RPMI8226 (cell line): ENCODE measurements around the gene KRTAP5-2.
"Not testable (repeated sequence)": the region's sequence is repeated elsewhere in the genome, so short reads cannot be mapped to it uniquely, and the experiment has no call there.

ENCODE experiments used
- DNase-seq: peaks from one replicate; pipeline ENCODE4 v3.0.0-alpha.2; 2015

KRTAP5-2 gene

DNA sequence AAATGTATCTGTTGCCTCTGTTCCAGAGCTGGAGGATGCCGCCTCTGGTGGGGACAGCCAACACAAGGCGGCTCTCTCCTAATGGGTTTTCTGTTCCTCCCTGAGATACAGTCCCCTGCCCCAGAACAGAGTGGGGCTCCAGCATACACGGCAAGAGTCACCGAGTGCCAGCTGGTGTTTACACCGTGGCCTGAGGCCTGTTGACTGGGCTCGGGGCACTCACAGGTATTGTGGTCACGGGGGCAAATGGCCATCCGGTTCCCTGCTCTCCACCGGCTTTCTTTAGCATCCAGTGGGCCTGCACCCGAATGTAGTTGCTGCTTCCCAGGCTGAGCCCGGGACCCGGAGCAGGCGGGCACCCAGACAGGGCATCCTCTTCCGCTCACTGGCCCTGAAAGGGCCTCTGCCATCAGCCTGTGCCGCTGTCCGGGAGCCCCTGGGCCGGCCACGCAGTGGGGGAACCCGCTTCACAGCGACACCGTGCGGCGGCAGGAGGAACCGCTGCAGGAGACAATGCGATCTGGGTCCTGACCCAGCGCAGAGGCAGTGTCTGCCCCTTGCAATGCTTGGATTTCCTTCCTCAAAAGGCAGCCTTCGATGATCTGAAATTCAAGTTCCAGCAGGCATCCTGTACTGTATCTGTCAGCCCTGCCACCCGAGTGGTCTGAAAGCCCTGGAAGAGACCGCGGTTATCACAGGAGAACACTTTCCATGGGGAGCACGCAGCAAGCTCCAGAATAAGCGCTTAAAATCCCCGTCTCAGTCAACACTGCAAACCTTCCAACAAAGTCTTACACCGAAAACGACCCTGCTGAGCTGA, 30.6 kb upstream of the KRTAP5-2 start:
- peak; percentile 62 for DNase-seq

DNA sequence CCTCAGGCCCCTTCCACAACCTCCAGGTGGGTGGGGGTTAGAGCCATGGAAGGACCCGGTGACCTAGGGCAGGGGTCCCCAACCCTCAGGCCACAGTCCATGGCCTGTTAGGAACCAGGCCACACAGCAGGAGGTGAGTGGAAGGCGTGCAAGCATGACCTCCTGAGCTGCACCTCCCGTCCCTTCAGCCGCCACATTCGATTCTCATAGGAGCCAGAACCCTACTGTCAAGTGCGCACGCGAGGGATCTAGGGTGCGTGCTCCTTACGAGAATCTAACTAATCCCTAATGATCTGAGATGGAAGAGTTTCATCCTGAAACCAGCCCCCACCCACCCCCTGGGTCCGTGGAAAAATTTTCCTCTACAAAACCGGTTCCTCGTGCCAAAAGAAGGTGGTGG, 27.4 kb upstream of the KRTAP5-2 start:
- no peak for DNase-seq

DNA sequence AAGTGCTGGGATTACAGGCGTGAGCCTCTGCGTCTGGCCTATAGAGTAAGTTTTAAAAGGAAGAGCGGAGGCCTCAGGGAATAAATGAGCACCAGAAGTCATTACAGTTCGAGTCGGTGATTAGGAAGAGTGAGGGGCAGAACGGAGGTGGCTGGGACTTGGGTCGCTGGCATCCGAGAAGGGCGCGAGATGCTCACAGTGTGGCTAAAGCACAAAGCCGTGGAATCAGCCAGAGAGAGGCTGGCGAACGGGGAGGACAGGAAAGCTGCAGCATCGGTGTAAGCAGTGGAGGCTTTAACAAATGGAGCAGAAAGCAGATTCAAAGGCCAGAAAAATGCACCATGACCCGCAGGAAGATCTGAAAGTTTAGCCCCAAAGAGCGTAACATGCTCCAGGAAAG, 26.5 kb upstream of the KRTAP5-2 start:
- DNase-seq = no peak

DNA sequence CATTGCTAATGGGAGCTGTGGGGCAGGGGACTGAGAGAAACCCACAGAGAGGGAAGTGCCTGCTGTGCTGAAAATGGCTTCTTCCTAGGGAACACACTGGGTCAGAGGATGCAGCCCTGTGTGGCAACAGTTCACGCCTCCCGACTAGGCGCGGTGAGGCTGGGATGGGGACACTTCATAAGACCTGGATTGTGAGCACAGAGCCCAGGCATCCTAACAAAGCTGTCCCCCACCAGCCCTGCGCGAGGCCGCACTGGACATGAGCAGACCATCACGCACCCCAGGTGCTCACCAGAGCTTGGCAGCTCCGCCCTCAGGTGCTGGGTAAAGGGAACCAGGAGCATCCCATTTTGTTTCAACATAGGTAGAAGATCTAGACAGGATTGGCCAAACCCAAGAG, 25.6 kb upstream of the KRTAP5-2 start:
- DNase-seq = no peak

DNA sequence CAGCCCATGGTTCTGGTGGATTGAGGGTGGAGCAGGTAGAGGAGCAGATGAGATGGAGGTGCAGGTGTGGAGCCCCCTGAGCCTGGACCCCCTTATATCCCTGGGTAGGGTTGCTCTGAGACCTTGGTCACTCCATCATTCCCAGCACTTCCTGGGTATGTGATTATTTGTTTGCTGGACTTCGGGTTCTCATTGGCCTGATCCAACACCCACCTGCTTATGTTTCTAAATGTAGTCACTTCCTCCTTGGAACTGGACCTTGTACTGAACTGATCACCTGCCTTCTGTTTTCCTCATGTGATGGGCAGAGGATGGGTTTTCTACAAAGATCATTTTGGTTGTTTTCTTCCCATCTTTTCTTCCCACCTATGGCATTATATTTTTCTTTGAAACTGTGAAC, 24.0 kb upstream of the KRTAP5-2 start, which contains the start of gene KRTAP5-4:
TSS of gene KRTAP5-4 (minus strand) at position 53 of the 400 bp plus-strand sequence. CDS start at position 8, 45 bp downstream.
- no peak for DNase-seq

DNA sequence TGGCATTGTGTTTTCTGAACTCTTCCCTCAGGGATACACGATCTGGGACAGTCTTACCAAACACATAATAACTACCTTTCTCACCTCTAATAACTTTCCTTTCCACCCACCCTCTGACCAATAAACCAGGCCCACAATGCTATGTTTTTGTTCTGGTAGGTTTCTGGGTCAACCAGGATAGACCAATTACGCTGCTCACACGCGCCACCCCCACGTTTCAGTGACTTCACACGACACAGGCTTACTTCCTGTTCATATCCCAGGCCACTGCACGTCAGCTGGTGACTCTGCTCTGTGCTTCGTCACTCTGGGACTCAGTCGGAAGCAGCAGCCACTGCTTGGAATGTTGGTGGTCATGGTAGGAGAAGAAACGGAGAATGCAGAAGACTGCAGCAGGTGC, 21.4 kb upstream of the KRTAP5-2 start:
- no peak for DNase-seq

DNA sequence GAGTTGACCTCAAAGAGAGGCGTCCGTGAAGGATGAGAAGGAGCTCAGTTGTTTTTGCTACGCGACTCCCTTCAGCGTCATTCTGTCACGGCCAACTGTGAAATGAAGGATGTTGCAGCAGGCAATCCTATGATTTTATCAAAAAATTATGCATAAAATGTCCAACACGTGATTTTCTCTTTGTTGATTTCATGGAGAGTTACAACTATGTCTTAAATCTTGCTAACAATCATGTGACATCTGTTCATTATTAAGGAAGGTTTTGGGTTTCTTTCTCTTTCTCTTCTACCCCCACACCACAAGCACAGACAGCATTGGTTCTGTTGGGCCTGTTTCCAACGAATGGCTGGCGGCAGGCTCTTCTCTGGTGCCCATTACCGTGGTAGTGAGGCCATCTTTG, 20.1 kb upstream of the KRTAP5-2 start:
- DNase-seq = no peak

DNA sequence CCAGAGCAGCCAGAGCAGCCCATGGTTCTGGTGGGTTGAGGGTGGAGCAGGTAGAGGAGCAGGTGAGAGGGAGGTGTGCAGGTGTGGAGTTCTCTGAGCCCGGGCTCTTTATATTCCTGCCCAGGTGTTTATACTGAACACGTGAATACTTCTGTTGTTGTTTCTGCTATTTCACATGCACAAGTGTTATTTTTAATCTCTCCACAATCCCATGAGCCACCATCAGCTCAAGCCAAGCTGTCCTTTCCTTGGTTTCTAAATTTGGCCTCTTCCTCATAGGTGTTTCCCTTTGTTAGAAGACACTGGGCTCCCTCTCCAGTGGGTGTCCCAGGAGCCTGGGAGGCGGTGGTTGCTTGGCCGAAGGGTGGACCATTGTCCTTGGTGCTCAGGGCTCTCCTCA, 10.3 kb upstream of the KRTAP5-2 start, which contains the start of gene KRTAP5-3:
TSS of gene KRTAP5-3 (minus strand) at position 101 of the 400 bp plus-strand sequence. CDS start at position 23, 78 bp downstream.
- DNase-seq = no peak

DNA sequence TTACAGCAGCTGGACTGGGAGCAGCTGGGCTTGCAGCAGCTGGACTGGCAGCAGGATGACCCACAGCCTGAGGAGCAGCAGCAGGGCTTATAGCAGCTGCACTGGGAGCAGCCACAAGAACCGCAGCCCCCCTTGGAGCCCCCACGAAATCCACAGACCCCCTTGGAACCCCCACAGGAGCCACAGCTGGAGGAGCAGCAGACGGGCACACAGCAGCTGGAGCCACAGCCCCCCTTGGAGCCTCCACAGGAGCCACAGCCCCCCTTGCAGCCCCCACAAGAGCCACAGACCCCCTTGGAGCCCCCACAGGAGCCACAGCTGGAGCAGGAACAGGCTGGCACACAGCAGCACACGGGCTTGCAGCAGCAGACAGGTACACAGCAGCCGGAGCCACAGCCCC, 9.8 kb upstream of the KRTAP5-2 start:
- DNase-seq = not testable (repeated sequence)

DNA sequence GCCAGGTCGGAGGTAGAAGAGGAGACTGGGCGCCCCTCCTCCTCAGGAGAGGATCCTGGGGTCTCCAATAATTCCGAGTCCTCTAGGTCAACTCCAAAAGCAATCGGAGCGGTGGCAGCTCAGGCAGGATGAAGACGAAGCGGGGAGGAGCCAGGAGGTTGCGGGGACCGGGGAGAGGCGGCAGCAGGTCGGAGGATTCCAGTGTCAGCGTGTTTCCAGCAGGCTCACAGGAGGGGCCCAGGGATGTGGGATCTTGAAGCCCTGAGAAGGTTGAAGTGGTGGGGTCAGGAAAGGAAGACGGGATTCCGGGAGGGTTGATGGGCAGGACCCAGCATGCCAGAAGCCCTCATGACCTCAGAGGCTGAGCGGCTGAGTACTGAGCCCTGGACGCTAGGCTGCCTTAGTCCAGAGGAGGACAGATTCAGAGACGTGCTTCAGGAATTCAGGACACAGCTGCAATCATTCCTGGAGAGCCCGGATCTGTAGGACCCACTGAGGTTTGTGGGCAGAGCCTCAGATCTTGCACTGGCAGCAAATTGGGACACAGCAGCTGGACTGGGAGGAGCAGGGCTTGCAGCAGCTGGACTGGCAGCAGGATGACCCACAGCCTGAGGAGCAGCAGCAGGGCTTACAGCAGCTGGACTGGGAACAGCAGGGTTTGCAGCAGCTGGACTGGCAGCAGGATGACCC, 9.2 kb upstream of the KRTAP5-2 start:
- not testable (repeated sequence) for DNase-seq

DNA sequence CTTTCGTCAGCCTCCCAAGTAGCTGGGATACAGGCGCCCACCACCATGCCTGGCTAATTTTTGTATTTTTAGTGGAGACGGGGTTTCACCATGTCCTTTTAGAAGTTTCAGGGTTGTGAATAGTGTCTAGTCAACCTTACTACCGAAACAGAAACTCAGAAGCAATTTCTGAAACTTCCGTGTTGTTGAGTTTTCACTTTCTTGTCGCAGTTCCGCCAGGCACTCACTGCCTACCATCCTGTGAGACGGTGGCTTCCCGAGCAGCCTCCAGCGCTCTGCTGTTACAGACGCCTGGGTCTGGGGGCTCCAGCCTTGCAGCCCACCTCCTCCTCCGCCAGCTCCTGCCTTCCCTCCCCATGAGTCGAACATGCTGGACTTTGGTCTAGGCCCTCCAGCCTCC, 7.8 kb upstream of the KRTAP5-2 start:
- DNase-seq = peak; percentile 71

DNA sequence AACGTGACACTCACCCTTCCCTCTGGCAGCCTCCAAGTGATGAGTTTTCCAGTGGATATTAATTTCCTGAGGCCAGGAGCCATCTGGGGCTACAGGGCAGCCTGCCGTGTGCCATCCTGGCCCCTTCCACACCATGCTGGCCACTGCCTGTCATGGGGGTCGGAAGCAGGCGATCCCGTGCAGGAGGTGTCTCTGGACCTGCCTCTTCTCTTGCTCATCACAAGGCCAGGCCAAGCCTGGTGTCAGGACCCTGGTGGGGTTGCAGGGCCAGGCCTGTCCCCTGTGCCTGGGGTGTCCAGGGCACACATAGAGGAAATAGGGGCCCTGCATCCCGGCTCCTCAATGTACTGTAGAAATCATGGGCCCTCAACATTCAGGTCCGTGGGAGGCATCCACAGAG, 6.6 kb upstream of the KRTAP5-2 start:
- DNase-seq = no peak

DNA sequence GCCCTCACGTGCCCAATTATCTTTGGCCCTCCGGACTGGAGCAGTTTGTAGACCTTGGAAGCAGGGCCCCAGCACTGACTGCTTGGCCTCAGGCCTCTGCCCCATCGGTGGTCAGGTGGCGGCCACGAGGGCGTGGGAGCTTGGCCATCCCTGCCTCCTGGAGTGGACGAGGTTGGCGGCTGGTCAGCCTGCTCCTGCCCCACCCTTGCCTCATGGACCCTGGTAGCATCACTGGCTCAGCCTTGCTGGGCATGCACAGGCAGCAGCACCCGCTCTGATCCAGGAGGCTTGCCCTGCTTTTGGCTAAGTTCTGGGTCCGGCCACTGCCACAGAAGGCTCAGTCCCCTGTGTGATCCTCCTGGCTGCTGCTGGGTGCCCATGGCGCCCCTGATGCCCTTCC, 6.1 kb upstream of the KRTAP5-2 start:
- no peak for DNase-seq

DNA sequence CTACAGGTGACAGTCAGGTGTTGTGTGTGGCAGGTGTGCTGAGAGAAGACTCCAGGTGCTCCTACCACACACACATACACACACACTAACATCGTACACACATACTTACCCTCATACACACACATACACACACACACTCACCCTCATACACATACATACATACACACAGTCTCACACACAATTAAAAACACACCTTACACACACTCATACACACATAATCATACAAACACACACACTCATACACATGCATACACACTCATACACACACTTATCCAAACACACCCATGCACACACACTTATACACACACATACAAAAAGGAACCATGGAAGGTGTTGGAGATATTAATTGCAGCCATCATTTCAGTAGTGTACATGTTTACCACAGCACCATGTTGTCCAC, 5.5 kb upstream of the KRTAP5-2 start:
- no peak for DNase-seq

DNA sequence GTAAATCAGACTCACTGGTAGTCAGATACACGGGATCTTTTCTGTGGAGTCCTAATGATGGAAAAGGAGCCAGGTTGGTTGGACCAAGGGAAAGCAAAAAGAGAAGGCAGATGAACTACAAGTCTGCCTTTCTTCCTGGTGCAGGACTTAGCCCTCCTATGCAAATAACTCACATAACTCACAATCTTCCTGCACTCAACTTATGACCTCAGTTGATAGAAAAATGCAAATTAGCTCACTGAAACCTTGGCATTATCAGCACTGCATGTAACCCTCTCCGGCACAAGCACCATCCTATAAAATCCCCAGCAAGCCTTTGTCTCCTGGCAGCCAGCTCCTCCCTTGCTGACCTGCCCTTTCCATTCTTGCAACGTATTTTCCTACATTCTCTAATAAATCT, 3.6 kb upstream of the KRTAP5-2 start:
- DNase-seq = not testable (repeated sequence)

DNA sequence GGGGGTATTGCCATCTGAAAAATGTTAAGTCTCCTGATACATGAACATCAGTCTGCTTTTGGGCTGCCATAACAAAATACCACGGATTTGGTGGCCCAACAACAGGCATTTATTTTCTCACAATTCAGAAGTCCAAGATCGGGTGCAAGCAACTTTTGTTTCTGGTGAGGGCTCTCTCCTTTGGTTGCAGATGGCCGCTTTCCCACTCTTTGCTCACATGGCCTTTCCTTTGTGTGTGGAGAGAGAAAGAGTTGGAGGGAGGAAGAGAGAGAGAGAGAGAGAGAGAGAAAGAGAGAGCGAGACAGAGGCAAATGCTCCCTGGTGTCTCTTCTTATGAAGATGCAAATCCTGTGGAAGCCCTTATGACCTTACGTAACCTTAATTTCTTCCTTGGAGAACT, 2.5 kb upstream of the KRTAP5-2 start:
- no peak for DNase-seq

DNA sequence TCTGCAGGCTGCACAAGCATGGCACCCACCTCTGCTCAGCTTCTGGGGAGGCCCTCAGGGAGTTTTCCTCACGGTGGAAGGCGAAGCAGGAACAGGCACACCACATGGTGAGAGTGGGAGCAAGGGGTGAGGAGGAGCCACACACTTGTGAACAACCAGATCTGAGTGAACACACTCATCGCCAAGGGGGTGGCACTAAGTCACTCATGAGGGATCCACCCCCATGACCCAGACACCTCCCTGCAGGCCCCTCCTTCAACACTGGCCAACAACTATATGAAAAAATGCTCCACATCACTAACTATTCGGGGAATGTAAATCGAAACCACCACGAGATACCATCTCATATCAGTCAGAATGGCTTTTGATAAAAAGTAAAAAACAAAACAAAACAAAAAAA, 722 bp upstream of the KRTAP5-2 start:
- no peak for DNase-seq

DNA sequence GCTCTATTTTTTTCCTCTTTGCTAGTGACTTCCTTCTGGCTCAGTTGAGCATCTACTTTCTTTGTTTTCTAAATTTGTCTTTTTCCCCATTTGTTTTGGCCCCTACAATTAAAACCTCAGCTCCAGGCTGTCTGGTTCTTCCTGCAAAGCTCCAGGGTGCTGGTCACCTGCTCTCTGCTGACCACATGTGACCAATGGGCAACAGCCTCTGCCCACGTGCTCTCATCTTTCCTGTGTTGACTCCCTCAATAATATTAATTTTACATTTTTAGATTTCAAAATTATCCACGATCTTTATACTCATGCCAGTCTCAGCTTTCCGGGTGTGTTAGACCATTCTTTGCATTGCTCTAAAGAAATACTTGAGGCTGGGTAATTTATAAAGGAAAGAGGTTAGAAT, 312 bp upstream of the KRTAP5-2 start:
- DNase-seq = not testable (repeated sequence)

DNA sequence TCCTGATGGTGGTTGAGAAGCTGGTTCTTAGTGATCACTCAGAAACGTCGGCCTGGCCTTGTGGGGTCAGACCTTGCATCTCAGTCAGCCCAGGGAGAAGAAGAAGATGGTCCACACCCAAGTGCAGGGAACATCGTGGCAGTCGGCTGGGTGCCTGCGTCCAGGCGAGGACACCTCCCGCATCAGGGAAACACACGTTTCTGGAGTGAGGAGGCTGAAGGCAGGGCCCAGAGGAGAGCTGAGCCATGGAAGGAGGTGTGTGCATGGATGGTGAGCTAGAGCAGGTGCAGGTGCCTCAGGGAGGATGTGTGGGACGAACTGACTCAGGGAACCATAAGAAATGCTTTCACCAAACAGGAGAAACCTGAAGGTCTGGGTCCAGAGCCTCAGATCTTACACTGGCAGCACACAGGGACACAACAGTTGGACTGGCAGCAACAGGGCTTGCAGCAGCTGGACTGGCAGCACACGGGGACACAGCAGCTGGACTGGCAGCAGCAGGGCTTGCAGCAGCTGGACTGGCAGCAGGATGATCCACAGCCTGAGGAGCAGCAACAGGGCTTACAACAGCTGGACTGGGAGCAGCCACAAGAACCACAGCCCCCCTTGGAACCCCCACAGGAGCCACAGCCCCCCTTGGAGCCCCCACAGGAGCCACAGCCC, 632 bp downstream of the KRTAP5-2 start:
- no peak for DNase-seq

DNA sequence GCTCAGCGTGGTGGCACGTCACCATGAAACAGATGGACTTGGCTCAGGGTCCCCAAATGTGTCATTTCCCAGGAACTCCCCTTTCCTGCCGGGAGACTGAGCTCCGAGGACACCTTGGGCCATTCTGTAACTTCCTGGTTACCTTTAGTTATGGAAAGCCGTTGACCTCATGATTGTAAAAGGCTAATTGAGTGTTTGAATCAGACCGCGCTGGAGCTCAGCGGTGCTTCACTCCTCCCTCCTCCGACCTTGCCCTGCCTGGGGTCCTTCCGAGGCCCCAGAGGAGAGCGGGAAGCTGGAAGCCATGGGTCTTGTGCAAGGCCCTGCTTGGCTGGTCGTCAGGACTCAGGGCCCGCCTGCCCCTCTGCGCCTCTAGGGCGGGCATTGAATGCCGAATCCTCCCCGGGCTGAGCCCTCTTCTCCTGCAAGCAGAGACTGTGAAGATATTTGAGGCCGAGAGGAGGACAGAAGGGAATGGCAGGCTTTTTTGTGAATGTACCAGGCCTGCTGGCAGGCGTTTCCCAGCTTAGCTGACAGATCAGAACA, 1.4 kb downstream of the KRTAP5-2 start:
- not testable (repeated sequence) for DNase-seq

DNA sequence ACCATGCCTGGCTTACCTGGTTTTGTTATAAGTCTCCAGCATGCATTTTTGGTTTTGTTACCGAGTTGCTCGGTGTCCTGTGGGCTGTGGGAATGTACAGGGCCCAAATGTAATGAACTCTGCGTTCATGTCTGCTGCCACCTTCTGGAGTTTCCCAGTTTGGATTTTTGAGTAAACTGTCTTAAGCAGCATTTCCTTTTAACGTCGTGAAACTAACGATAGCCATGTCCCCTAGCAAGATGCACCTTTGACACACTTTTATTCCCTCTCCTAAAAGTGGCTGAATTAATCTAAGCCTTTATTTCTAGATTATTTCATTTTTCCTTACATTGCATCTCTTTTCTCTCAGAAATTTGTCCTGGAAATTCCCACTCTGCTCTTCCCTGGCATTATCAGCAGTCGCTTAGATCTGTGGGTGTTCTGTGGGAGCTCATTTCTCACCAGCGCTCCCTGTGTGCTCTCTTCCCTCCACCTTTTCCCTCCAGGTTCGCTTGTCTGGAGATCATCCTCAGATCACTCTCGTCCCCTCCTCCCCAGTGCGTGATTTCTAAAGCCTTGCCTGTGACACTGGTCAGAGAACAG, 2.0 kb downstream of the KRTAP5-2 start:
- not testable (repeated sequence) for DNase-seq

DNA sequence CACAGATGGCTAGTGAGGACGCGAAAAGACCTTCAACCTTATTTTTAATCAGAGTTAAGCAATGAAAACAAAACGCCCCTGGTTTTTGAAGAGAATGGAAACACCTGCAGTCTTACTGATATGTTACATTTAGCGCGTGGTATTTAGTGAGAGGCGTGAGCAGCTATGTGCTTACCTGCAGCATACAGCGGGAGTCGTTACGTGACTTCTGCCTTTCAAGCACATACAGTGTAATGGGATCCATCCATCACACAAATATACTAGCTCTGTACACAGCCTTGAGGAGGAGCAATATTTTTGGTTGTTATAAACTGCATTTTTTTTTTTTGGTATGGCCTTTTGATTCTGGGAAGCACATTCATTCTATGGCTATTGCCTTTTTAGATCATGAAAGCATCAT, 5.5 kb downstream of the KRTAP5-2 start:
- no peak for DNase-seq

DNA sequence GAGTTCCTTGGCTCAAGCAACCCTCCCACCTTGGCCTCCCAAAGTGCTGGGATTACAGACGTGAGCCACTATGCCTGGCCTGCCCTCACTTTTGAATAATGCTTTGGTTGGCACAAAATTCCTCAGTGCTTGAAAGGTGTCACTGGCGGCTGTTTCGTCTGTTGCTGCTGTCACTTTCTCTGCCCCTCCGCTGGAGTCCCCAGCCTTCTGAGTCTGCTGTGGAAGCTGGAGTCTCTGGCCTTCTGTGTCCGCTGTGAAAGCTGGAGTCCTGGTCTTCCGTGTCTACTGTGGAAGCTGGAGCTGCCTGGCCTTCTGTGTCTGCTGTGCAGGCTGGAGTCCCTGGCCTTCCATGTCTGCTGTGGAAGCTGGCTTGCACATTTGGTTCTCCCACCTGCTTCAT, 8.1 kb downstream of the KRTAP5-2 start:
- no peak for DNase-seq
